ENCODE results near the gene CACYBP.

The CACYBP gene

DNA sequence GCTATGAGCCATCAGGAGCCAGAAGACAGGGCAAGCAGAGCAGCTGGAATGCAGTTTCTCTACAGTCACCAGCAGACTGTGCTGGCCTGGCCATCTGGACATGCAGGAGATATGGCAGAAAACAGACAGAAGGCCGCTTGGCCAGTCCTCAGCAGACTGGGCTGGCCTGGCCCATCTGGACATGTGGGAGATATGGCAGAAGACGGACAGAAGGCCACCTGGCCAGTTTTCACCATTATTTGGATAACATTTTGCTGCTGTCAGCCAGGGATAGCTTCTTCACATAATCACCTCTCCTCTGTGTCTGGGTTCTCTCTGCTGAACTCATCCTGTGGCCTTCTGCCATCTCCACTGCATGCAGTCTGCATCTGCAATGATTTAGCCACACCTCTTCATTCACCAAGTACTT, 25.0 kb upstream of the CACYBP start:
- no peak for ATAC-seq

DNA sequence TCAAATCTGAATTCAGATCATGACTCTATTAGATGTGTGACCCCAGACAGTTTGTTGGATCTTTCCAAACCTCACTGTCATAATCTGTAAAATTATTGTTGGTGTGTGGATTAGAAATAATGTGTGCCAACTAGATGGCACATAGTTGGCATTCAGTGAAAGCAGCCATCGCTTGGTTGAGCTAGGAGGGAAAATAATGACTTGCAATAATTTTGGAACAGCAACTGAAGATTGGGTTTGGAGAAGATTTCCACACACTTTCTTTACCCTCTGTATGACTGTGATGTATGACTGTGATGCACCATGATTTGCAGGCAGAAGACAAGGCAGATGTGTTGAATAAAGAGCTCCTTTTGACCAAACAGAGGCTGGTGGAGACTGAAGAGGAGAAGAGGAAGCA, 24.0 kb upstream of the CACYBP start:
- ATAC-seq = no peak

DNA sequence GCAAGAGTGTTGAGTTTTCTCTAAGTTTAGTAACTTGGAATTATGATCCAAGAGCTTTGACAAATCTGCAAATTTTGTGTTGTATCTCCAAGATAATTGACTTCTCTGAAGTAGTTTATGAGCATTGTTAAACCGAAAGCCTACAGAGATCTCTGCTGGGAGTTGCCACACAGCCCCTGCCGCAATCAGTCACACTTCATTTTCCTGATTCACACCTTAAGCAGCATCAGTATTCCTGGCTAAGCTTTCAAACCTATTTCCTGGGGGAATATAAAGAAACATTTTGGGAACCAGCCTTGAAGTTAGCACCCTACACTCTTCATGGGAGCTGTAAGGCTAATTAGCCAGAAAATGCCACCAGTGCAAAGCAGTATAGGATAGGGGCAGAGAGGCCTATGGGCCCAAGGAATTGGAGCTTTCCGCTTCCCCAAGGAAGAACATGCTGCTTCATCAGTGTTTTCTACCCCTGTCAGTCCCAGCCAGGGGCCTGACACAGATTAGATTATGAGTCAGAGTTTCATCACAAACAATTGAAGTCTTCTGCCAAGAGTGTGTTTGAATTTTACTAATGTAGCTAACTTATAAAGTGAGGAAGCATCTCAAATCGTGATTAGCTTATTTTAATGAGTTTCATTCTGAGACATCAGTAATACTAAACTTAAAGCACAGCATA, 23.2 kb upstream of the CACYBP start:
- ATAC-seq = peak; percentile 83 to 85

DNA sequence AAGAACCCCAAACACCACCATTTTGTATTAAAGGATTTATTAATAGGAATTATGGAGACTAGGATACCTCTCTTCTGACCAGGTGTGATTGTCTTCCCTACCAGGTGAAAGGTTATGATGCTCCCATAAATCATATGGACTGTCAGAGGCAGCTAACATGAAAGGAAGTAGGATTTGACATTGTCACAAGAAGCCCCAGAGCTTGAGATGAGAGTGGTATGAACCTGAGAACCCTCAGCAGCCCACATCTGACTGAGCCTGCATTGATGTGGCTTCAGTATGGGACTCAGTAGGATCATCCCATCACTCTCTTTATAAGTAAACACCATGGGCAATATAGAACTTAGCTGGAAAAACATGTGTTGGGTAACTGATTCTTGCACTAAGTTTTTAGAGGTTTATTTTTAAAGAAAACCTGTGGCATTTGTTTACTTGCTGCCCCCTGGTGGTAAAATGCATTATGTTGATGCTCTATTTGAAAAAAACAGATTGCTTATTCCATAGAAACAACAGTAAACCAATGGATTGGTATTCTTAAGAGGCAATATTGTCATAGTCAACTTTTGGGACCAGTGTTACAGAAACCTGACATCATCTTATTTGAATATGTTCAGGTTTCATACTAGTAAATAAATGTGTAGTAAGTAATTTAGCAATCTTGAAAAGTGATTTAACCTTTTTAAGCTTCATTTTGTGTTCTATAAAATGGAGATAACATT, 16.6 kb upstream of the CACYBP start:
- ATAC-seq = peak in 1 of 2 donors; percentile 17

DNA sequence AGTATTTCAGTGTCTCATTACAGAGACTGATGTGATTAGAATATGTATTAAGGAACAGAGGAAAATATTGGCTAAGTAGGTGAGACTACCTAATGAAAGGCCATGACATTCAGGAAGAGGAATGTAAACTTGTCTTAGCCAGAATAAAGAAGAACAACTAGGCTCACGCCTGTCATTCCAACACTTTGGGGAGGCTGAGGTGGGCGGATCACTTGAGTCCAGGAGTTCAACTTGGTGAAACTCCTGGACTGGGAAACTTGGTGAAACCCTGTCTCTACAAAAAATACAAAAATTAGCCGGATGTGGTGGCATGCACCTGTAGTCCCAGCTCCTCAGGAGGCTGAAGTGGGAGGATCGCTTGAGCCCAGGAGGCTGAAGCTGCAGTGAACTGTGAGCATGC, 14.8 kb upstream of the CACYBP start:
- no peak for ATAC-seq

DNA sequence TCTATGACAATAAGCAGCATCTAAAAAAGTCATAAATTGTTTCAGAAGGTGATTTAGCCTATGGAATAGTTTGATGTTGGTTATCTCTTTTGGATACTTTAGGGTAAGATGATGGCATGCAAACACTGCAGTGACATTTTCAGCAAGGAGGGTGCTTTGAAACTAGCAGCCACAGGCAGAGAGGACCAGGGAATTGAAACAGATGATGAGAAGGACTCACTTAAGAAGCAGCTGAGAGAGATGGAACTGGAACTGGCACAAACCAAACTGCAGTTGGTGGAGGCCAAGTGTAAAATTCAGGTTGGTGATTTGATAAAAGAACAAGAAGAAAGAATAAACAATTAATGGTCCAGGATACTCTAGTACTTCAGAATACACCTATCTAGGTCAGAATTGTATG, 11.2 kb upstream of the CACYBP start:
- ATAC-seq = no peak

DNA sequence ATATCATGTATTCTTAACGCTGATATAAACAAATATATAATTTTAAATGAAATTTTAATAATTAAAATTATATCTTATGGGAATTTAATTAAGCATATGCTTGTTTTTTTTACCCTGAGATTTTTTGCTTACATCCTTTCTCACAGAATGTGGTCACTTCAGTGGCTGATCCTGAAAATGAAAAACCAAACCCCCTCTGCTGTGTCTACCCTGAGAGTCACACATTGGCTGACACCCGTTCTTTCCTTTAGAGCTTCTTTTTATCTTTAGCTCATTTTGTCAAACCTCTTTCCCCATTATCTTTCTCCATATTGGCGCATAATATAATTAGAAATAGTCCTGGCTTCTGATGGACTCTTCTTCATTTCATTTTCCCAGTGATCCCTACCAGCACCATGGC, 10.8 kb upstream of the CACYBP start:
- ATAC-seq = no peak

DNA sequence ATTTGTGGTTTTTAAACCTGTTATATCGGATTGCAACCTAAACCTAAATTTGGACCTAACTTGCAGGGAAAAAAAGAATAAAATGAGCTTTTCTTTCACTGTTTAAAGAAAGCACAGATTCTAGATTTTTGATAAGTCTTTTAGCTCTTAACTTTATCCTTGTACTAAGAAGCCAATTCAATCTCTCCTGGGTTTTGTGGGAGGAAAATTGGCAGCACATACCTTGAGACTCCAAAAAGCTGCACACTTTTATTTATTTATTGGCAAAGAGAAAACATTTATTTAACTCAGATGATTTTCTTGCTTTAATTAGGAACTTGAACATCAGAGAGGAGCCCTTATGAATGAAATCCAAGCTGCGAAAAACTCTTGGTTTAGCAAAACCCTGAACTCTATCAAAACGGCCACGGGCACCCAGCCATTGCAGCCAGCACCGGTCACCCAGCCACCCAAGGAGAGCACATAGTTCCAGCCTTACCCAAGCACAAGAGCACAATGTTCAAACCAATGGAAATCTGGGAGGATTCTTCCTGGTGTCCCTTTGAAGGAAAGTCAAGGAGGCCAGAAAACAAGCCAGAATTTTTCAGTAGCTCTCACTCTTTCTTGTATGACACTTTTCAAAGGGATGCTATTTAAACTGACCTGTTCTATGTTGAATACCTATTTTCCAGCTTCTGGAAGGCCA, 10.1 kb upstream of the CACYBP start:
- no peak for ATAC-seq

DNA sequence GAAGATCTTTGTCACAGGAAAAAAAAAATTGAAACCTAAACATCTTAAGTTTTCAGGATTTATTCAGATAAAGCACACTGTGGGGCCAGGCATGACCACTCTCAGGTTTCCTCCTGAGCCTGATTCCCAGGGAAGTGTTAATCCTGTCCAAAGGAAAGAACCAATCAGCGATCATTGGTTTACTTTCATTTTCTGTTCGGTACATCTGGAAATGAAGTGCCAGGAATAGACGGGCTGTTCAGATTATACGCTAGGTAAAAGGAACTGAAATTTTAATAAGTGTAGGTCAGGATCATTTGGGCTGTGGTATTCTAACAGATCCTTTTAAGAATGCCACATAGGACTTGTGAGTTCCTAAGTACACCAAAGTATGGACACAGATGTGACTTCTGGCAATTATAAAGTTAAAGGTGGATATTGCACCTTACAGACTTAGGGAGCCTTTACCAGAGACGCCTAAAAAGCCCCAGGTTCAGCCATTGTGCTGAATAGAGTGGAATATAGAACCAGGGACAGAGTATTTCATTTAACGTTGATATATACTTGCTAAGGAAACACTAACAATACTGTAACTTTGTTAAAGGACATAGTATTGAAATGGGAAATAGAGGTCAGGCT, 9.3 kb upstream of the CACYBP start:
- peak in 1 of 2 donors; percentile 13 for ATAC-seq

DNA sequence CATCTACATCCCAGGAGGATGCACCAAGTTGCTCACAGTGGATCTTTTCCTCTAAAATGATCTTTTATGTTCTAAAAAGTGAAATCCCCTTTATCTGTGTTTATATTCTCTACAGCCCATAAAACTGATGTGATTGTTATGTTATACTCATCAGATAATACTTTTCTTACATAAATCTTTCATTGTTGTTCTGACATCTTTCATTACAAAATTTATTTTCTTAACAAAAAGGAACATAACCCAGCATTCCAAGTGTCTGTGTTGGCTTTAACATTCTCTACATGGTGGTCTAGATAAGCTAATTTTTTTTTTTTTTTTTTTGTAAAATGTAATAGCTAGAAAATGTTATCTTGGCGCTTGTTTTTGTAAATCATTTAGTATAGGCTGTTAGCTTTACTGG, 8.3 kb upstream of the CACYBP start:
- ATAC-seq = no peak

DNA sequence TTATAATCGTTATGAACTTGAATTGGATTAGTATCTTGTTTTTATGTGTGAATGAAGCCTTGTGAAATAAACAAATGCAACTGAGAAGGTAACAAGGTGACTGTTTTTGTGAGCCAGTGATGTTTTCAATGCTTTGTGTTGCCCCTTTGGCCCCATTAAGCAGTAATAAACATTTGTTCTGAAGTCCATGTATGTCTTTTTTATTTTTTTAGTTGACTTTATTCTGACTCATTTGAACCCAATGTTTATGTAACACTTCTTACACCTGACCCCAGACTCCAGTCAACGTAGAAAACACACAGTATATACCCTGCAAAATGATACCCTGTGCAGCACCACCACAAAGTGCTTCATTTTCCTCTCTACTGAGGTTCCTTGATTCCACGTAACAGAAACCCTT, 4.6 kb upstream of the CACYBP start:
- ATAC-seq = no peak

DNA sequence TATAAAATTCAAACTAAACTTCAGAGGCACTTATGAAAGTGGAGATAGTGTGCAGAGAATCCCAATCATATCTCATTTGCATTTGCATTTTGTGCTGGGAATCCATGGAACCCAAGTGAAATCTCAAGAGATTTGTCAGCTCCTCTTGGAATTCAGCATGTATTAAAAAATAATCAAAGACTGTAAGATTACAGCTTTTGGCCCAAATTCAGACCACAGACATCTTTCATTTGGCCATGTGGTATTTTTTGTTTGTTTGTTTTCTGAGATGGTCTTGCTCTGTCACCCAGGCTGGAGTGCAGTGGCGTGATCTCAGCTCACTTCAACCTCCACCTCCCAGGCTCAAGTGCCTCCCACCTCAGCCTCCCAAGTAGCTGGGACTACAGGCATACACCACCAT, 3.8 kb upstream of the CACYBP start:
- no peak for ATAC-seq

DNA sequence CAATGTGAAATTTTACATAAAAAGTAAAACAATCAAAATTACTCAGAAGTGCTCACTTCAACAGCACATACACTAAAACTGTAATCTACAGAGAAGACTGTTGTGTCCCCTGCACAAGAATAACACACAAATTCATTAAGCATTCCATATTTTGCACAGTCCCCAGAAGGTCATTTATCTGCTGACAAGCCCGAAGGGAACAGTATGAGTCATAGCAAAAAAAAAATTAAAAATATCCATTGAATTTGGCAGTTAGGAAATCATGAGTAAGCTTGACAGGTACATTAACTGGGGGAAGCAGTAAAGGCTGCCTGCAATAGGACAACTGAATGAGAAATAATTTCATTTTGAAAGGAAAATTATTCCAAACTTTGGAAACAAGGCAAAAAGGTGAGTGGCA, 3.3 kb upstream of the CACYBP start:
- no peak for ATAC-seq

DNA sequence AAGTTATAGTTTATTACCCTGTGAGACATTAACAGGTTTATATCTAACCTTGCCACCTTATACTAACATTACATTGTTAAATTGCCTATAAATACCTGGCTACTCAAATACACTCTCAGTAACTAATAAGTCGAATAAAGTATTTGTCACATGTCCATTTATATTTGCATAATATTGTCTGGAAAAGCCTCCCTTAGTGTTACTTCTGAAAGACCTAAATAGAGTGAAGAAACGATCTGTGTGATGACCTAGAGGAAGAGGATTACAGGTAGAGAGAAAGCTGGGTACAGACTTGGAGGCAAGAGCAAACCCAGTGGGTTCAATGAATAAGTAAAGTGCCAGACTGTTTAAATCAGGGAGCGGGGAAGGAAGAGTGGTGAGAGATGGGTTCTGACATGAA, 2.7 kb upstream of the CACYBP start:
- no peak for ATAC-seq

DNA sequence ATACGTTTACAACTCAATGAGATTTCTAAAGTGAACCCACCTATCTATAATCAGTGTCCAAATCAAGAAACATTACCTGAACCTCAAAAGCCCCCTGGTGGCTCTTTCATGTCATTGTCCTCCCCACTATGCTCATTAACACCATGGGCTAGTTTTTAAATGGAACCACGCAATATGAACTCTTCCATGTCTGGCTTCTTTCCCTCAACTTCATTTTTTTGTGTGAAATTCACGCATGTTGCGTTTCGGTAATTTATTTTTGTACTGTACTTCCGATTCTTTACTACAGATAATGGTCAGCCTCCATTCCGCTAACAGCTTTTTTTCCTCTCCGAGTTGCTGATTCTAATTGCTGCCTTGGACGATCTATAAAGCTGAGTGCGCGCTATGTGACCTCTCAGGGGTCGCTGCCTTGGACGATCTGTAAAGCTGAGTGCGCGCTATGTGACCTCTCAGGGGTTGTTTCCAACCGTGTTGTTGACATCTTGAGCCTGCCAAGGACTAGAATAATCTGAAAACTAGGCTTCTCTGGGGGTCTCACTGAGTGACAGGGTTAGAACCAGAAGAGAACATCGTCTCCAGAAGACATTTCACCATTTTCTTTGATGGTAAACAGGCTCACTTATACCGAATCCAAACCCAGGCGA, 1.1 kb upstream of the CACYBP start:
- ATAC-seq = no peak

DNA sequence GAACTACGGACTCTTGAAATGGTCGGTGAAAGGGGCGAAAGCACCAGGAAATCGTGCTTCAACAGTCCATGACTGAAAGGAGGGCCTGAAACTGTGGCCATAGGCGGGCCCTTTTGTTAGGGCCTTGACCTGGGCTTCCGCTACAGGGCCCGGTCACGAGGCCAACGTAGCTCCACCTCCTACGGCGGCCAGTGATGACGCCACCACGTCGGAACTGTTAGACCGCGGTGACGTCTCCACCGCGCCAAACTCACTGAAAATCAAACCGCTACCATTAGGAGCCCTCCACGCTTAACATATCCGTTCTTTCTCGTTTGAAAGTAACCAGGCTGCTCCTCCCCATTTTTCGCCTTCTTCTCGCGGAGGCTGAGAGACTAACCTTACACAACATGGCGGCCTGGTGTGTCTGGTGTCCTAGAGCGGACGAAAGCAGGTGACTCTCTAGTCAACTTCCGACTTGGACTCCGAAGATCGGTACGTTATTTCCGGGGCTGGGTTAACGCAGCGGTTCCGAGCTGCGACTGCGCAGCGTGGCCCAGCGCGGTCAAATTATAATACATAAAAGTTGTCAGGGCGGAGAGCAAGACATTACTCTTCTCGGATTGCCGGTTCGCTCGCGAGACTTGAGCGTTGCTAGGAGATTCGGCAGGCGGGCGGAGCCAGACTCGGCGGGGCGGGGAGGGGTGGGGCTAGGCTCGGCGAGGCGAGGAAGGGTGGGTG, 371 bp upstream of the CACYBP start:
- ATAC-seq = peak; percentile 85 to 86

DNA sequence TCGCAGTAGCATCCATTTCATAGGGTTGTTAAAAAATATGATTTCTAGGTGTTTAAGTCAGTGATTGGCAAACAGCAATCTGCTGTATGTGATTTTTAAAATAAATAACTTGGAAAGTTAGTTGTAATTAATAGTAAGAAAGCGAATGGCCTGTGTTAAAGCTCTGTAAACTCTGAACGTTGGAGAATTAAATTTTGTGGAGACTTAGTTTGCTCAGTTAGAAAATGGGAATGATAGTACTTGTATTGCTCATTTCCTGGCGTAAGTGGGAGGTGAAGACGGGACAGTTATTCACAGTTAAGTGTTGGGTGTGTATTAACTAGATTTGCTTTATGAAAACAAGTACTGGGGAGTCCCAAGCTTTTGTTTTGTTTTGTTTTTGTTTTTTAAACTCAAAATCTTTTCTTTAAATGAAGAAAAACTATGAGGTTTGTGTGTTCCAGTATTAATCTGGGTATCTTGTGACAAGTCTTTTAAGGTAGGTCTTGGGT, 995 bp downstream of the CACYBP start:
- ATAC-seq = no peak

DNA sequence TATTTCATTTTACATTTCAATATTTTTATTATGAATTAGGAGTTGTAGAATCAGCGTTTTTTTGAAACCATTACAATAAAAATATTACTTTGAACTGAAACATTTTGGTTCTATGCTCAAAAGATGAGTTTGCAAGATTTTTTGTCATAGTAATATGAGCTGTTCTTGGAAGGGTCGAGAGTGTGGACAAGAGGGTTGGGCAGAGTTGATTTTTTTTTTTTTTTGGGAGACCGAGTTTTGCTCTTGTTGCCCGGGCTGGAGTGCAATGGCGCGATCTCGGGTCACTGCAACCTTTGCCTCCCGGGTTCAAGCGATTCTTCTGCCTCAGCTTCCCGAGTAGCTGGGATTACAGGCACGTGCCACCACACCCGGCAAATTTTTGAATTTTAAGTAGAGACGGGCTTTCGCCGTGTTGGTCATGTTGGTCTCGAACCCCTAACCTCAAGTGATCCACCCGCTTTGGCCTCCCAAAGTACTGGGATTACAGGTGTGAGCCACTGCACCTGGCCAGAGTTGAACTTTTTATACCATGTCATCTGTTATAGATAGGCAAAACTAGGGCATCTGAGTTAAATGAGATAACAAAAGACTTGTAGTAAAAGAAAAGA, 3.3 kb downstream of the CACYBP start:
- ATAC-seq = no peak

DNA sequence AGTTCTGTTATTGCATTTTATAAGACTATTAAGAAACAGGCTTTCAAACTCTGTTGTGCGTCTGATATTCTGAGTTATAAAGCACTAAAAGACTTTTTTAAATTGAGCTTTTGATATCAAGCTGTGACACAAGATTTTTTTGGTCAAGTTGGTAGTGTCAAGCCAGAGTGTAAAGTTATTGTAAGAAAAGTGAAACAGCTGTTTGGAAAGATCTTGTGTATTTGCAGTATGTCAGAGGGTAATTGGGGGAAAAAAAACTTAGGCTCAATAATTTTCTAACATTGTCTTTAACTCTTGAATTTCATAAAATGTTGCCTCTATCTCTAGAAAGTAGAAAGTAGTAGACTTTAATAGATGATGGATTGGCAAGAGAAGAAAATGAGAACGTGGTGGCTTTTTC, 3.8 kb downstream of the CACYBP start:
- ATAC-seq = no peak

DNA sequence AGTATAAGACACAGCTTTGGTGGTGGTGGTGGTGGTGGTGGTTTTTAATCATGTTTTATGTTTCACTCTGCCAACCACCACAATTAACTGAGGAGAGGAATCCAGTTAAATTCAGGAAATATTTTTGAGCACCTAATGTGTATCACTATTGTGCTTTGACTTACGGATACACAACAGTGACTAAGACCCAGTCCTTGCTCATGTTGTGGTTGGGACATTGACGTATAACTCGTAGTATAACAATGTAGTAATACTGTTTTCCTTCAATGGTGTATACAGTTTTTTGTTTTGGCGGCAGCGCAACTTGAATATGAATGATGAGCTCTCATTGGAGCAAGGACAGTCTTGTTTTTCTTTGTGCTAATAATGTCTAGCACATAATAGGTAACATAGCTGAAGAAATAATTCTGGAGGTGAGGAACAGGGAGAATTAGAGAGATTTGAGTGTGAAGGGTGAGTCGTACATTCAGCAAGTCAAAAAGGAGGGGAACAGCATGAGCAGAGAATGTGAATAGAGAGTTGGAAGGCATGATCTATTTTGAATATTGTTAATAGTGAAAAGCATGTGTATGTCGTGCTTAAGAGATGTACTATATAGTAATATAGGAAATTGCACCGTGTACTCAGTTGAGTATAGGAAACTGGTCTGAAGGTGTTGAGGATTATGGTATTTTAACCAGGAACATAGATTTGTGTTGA, 5.5 kb downstream of the CACYBP start:
- ATAC-seq = peak; percentile 41 to 58

DNA sequence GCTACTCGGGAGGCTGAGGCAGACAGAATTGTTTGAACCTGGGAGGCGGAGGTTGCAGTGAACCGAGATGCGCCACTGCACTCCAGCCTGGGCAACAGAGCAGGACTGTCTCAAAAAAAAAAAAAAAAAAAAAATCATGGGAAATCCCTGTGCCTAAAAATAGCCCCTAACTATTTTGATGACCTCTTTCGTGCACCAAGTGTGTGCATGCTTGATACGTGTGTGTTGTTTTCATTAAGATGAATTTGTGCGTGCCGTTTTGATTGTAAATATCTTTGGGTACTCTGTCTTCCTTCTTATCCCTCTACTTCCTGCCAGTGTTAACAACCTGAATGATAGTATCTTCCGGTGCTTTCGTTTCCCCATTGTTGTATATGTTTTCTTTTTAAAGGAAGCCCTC, 9.8 kb downstream of the CACYBP start:
- no peak for ATAC-seq
